WTC11 (cell line): ENCODE results near the gene TEKTIP1. TPM values are rescaled to one million over a fixed set of nuclear protein-coding genes. Genes with fewer than 3 reads are reported as not detected.

ENCODE experiments used
- ATAC-seq: fragments of 200-7000 bp; cut with Tn5 transposase; 2 replicates; pipeline ENCODE4 v1.10.0; 2021; ENCODE audit warnings: mild to moderate bottlenecking, moderate library complexity
- CTCF ChIA-PET: fragments of 300-600 bp; sonication (Branson Sonifier 250); formaldehyde crosslinking; loops from one replicate; lab custom pipeline; 2021; ENCODE audit warnings: antibody characterized with exemption; lab: Charles Lee
- POLR2A ChIA-PET: fragments of 350-600 bp; sonication (Branson Sonifier 250); formaldehyde crosslinking; loops from one replicate; lab custom pipeline; 2021; ENCODE audit warnings: antibody characterized with exemption; lab: Charles Lee
- DNase-seq: peaks from one replicate; pipeline ENCODE4 v3.0.0; 2021; ENCODE audit warnings: low spot score
- H3K27ac Mint-ChIP-seq: 2 replicates; pipeline ENCODE4 v1.8.0; 2021; ENCODE audit warnings: mixed read lengths
- H3K27me3 Mint-ChIP-seq: 2 replicates; pipeline ENCODE4 v1.8.0; 2021; ENCODE audit warnings: low read depth, mild to moderate bottlenecking, moderate library complexity, mixed read lengths
- H3K36me3 Mint-ChIP-seq: 2 replicates; pipeline ENCODE4 v1.8.0; 2021; ENCODE audit warnings: mixed read lengths
- H3K4me1 Mint-ChIP-seq: 2 replicates; pipeline ENCODE4 v1.8.0; 2022; ENCODE audit warnings: mixed read lengths
- H3K4me3 Mint-ChIP-seq: 2 replicates; pipeline ENCODE4 v1.8.0; 2021; ENCODE audit warnings: mild to moderate bottlenecking, moderate library complexity, mixed read lengths
- H3K9me3 Mint-ChIP-seq: 2 replicates; pipeline ENCODE4 v1.8.0; 2021; ENCODE audit warnings: mixed read lengths
- AFF4 ChIP-seq: sonication (generic); formaldehyde crosslinking; IDR thresholded peaks from 2 replicates; pipeline ENCODE4 v1.8.1; 2023; ENCODE audit warnings: mild to moderate bottlenecking, missing genetic modification reagents, borderline replicate concordance
- CBFB ChIP-seq: sonication (generic); formaldehyde crosslinking; IDR thresholded peaks from 2 replicates; pipeline ENCODE4 v1.8.1; 2022; ENCODE audit warnings: mild to moderate bottlenecking, low read depth, missing genetic modification reagents
- ERG ChIP-seq: fragments of 250-450 bp; sonication (Bioruptor Pico); IDR thresholded peaks from 2 replicates; pipeline ENCODE4 v1.8.0; 2021; ENCODE audit warnings: mild to moderate bottlenecking
- GABPB1 ChIP-seq: sonication (generic); formaldehyde crosslinking; IDR thresholded peaks from 2 replicates; pipeline ENCODE4 v1.8.1; 2023; ENCODE audit warnings: mild to moderate bottlenecking, missing genetic modification reagents
- MLX ChIP-seq: sonication (generic); formaldehyde crosslinking; IDR thresholded peaks from 2 replicates; pipeline ENCODE4 v1.8.1; 2023; ENCODE audit warnings: mild to moderate bottlenecking, missing genetic modification reagents, moderate library complexity
- MXD4 ChIP-seq: fragments of 250-450 bp; sonication (Bioruptor Pico); IDR thresholded peaks from 2 replicates; pipeline ENCODE4 v1.8.0; 2021; ENCODE audit warnings: mild to moderate bottlenecking, moderate library complexity, borderline replicate concordance
- NR1H2 ChIP-seq: sonication (generic); formaldehyde crosslinking; IDR thresholded peaks from 2 replicates; pipeline ENCODE4 v1.9.0; 2021; ENCODE audit warnings: mild to moderate bottlenecking, moderate library complexity, missing genetic modification reagents
- NR2C2 ChIP-seq: sonication (generic); formaldehyde crosslinking; IDR thresholded peaks from 2 replicates; pipeline ENCODE4 v1.8.0; 2022; ENCODE audit warnings: mild to moderate bottlenecking, missing genetic modification reagents
- PRDM15 ChIP-seq: sonication (generic); formaldehyde crosslinking; IDR thresholded peaks from 2 replicates; pipeline ENCODE4 v1.8.0; 2022; ENCODE audit warnings: missing genetic modification reagents
- ZNF317 ChIP-seq: sonication (generic); formaldehyde crosslinking; IDR thresholded peaks from 2 replicates; pipeline ENCODE4 v1.8.1; 2023; ENCODE audit warnings: low read depth, mild to moderate bottlenecking, moderate library complexity, missing genetic modification reagents, borderline replicate concordance
- total RNA-seq: library from RNA; stranded (reverse); gene quantifications from 3 replicates; pipeline ENCODE4 v1.2.3, GENCODE V29; 2021

Gene TEKTIP1
- total RNA-seq, 1 experiment from 2014 or later: 6.3 TPM

- no peak for TF ChIP-seq NR2C2 (CRISPR knock-in tag)
- TF ChIP-seq, all 79 proteins: peak for 0
These were observed 52.2 kb downstream of the TEKTIP1 start (continued) for GRCh38 chr19:3590991-3591659.

GRCh38 chr19:3591876-3592613, 53.1 kb downstream of the TEKTIP1 start:
- CTCF ChIA-PET: interaction anchor here (0.8 to 4.1 kb wide), 16 partner anchors 7 to 130 kb away, joined by 3 to 25 read pairs (median 5); partner anchors contain the start of gene MFSD12
- no peak overlapping the region for H3K4me3 Mint-ChIP-seq

GRCh38 chr19:3593156-3593555, 54.2 kb downstream of the TEKTIP1 start:
- CTCF ChIA-PET: interaction anchor here (0.6 to 4.1 kb wide), 10 partner anchors 9 to 288 kb away, joined by 3 to 25 read pairs (median 6); no protein-coding TSS in a partner anchor
- H3K9me3 Mint-ChIP-seq: peaks cover 17% of the 10 kb centered on the region
- peaks cover 27% of the 10 kb centered on the region for H3K27me3 Mint-ChIP-seq
- no peaks in the 10 kb centered on the region for H3K4me1 Mint-ChIP-seq
- ATAC-seq (peak; percentile 95), DNase-seq (peak; percentile 69)
- 0 out of 2 replicates have a peak, but pooled peaks cover 2% of the 10 kb centered on the region for H3K36me3 Mint-ChIP-seq
- POLR2A ChIA-PET: interaction anchor here (3.4 kb wide), 1 partner anchor 16 kb away, joined by 12 read pairs; no protein-coding TSS in a partner anchor
- H3K4me3 Mint-ChIP-seq: no peak overlapping the region
- no peak for TF ChIP-seq PRDM15
- TF ChIP-seq GABPB1: no peak
- TF ChIP-seq ERG (CRISPR knock-in tag): no peak
- no peak for TF ChIP-seq MLX (CRISPR knock-in tag)
- no peak for TF ChIP-seq AFF4
- no peak overlapping the region for H3K27ac Mint-ChIP-seq

More at GRCh38 chr19:3591876-3592613, 53.1 kb downstream of the TEKTIP1 start:
- Mint-ChIP-seq H3K27me3 (peaks cover 29% of the 10 kb centered on the region), H3K36me3 (0 out of 2 replicates have a peak, but pooled peaks cover 2% of the 10 kb centered on the region), H3K27ac (no peak overlapping the region), H3K9me3 (peaks cover 17% of the 10 kb centered on the region), H3K4me1 (no peaks in the 10 kb centered on the region)
- POLR2A ChIA-PET: interaction anchor here (3.4 kb wide), 1 partner anchor 15 kb away, joined by 12 read pairs; no protein-coding TSS in a partner anchor
- ATAC-seq (no peak), DNase-seq (no peak)
- TF ChIP-seq MXD4 (CRISPR knock-in tag) (no peak), NR1H2 (CRISPR knock-in tag) (no peak), CBFB (CRISPR knock-in tag) (no peak), ZNF317 (CRISPR knock-in tag) (no peak)

Other genes with a start within 250 kb of the TEKTIP1 start
- gene NFIC, start 172.6 kb upstream of the TEKTIP1 start, total RNA-seq: 3.5 to 4.4 TPM (median 4.0 TPM) in 3 replicates
- 2.8 to 9.9 TPM (median 7.4 TPM) in 3 replicates for gene SMIM24, start 58.6 kb upstream of the TEKTIP1 start, total RNA-seq
- gene SMIM44, start 55.7 kb upstream of the TEKTIP1 start, total RNA-seq: not detected in 3 replicates
- gene DOHH, start 38.5 kb upstream of the TEKTIP1 start, total RNA-seq: 16.9 to 22.2 TPM (median 18.3 TPM) in 3 replicates
- gene FZR1, start 32.9 kb upstream of the TEKTIP1 start, total RNA-seq: 43.6 to 60.8 TPM (median 44.4 TPM) in 3 replicates
- gene MFSD12, start 18.4 kb downstream of the TEKTIP1 start, total RNA-seq: 59.9 to 75.4 TPM (median 71.0 TPM) in 3 replicates
- 115 to 132 TPM (median 121 TPM) in 3 replicates for gene HMG20B, start 33.8 kb downstream of the TEKTIP1 start, total RNA-seq
- gene GIPC3, start 46.3 kb downstream of the TEKTIP1 start, total RNA-seq: 1.0 to 2.3 TPM (median 1.6 TPM) in 3 replicates
- gene TBXA2R, start 67.7 kb downstream of the TEKTIP1 start, total RNA-seq: 1.0 to 1.4 TPM (median 1.3 TPM) in 3 replicates
- 39.3 to 43.0 TPM (median 42.2 TPM) in 3 replicates for gene CACTIN, start 87.6 kb downstream of the TEKTIP1 start, total RNA-seq
- gene PIP5K1C, start 161.3 kb downstream of the TEKTIP1 start, total RNA-seq: 34.0 to 36.2 TPM (median 36.0 TPM) in 3 replicates
- 36.2 to 44.0 TPM (median 39.7 TPM) in 3 replicates for gene TJP3, start 169.2 kb downstream of the TEKTIP1 start, total RNA-seq
- 27.5 to 29.6 TPM (median 28.1 TPM) in 3 replicates for gene APBA3, start 222.5 kb downstream of the TEKTIP1 start, total RNA-seq
- 60.9 to 65.3 TPM (median 62.3 TPM) in 3 replicates for gene MRPL54, start 223.5 kb downstream of the TEKTIP1 start, total RNA-seq
- gene RAX2, start 233.1 kb downstream of the TEKTIP1 start, total RNA-seq: 0.09 TPM in 1 of 3 replicates, not detected in the others
- gene MATK, start 247.2 kb downstream of the TEKTIP1 start, total RNA-seq: 26.1 to 29.0 TPM (median 28.3 TPM) in 3 replicates